Kidney (tissue), 14 donors: ENCODE measurements around the gene MCTP2. TPM values are rescaled to one million over a fixed set of nuclear protein-coding genes. Genes with fewer than 3 reads are reported as not detected.

Experiments used
- DNase-seq, 5 donors: peaks; one replicate each; pipeline ENCODE4 v3.0.0-alpha.2; 2013 to 2020
- FAIRE-seq: peaks from 2 replicates; lab custom pipeline; 2012; peaks lifted over from hg19 to GRCh38; lab: Jason Lieb, UNC
- H3K27ac ChIP-seq, 2 donors: one replicate each; pipeline ENCODE4 v1.7.0; 2013; ENCODE audit warnings: low read depth in 2 of 2, low read length in 2 of 2, inconsistent platforms in 1 of 2
- H3K27me3 ChIP-seq: one replicate; pipeline ENCODE4 v1.7.1; 2013; ENCODE audit warnings: low read length, inconsistent platforms; ENCODE audit not compliant: control insufficient read depth, insufficient read depth
- H3K36me3 ChIP-seq, 3 donors: one replicate each; pipeline versions ENCODE4 v1.7.0 to v1.7.1; 2013; ENCODE audit warnings: low read length in 3 of 3, control low read depth in 1 of 3, inconsistent platforms in 1 of 3; ENCODE audit not compliant: insufficient read depth in 3 of 3, control insufficient read depth in 2 of 3
- H3K4me1 ChIP-seq, 3 donors: one replicate each; pipeline versions ENCODE4 v1.7.0 to v1.7.1; 2013; ENCODE audit warnings: low read length in 3 of 3, inconsistent platforms in 1 of 3, low read depth in 1 of 3; ENCODE audit not compliant: control insufficient read depth in 2 of 3, insufficient read depth in 2 of 3
- H3K4me3 ChIP-seq, 3 donors: one replicate each; pipeline versions ENCODE4 v1.7.0 to v1.8.1; 2013; ENCODE audit warnings: low read length in 3 of 3, control low read depth in 1 of 3, inconsistent platforms in 1 of 3
- H3K9ac ChIP-seq, 3 donors: one replicate each; pipeline versions ENCODE4 v1.7.0 to v1.7.1; 2013; ENCODE audit warnings: low read length in 3 of 3, control low read depth in 1 of 3, inconsistent platforms in 1 of 3
- H3K9me3 ChIP-seq, 3 donors: one replicate each; pipeline versions ENCODE4 v1.7.0 to v1.7.1; 2013; ENCODE audit warnings: low read length in 3 of 3, control low read depth in 1 of 3, inconsistent platforms in 1 of 3; ENCODE audit not compliant: control insufficient read depth in 2 of 3, insufficient read depth in 1 of 3
- intact Hi-C: fragments of 100-400 bp; cut with DNase I; formaldehyde crosslinking; loops from one replicate; pipeline ENCODE4 v1.11.1; 2022
- polyA plus RNA-seq: library from polyadenylated mRNA; stranded (reverse); fragments of 350-450 nt; fragmentation: Illumina TruSeq; extraction: RNeasy Lipid Tissue Mini Kit (QIAGEN cat#74804); gene quantifications from one replicate; pipeline ENCODE4 v1.2.3, GENCODE V29; 2014; ENCODE audit warnings: low read depth, low replicate concordance; ENCODE audit not compliant: insufficient read depth
- total RNA-seq: library from RNA; stranded (reverse); fragmentation: NEBNext Ultra II Directional; extraction: Animal tissue kit (Norgen Biotek cat#: 25700); gene quantifications from one replicate; pipeline ENCODE4 v1.2.1, GENCODE V29; 2021
- TF ChIP-seq, protein P1 (sequence below): IDR thresholded peaks from 3 replicates; pipeline ENCODE4 v1.5.1; 2012; ENCODE audit warnings: mild to moderate bottlenecking, moderate library complexity, borderline replicate concordance; ENCODE audit not compliant: insufficient read depth; ENCODE audit errors: extremely low read depth
- donor health status: control.
- donor health status: control.
- donor health status: control.
- donor health status: control.
- donor health status: control.
- donor health status: DM: yes; HTN: yes; CAD: no.
- donor health status: Normal renal cell carcinoma (clear cell type).

Gene MCTP2
- total and polyA plus RNA-seq, 2 donors from 2014 or later, result 1.2 to 21.1 TPM

DNA sequence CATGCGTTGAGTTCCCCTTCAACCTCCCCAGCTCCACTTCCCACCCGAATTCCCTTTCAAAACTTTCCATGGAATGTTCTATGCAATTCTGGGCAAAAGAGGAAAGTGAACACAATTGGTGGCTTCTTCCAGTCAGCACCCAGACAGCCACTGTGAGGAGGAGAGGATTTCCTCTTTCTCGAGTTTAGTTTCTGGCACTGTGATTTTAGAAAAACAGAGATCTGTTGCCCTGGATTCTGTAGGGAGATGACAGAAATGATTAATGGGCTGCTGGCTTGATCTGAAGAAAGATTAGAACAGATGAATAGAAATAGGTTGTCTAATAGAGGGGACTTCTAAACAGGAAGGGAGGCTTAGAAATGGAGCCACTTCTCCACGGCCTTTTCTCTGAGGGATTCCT is 172.0 kb downstream of the MCTP2 start:
- Histone ChIP-seq H3K9ac (no peak overlapping the region), H3K27ac (no peak overlapping the region), H3K4me1 (no peaks in the 10 kb centered on the region), H3K9me3 (no peaks in the 10 kb centered on the region), H3K4me3 (no peak overlapping the region), H3K36me3 (no peaks in the 10 kb centered on the region), H3K27me3 (no peaks in the 10 kb centered on the region)
- FAIRE-seq, result no peak
- intact Hi-C loops, result no loop called here
- TF ChIP-seq, protein P1, sequence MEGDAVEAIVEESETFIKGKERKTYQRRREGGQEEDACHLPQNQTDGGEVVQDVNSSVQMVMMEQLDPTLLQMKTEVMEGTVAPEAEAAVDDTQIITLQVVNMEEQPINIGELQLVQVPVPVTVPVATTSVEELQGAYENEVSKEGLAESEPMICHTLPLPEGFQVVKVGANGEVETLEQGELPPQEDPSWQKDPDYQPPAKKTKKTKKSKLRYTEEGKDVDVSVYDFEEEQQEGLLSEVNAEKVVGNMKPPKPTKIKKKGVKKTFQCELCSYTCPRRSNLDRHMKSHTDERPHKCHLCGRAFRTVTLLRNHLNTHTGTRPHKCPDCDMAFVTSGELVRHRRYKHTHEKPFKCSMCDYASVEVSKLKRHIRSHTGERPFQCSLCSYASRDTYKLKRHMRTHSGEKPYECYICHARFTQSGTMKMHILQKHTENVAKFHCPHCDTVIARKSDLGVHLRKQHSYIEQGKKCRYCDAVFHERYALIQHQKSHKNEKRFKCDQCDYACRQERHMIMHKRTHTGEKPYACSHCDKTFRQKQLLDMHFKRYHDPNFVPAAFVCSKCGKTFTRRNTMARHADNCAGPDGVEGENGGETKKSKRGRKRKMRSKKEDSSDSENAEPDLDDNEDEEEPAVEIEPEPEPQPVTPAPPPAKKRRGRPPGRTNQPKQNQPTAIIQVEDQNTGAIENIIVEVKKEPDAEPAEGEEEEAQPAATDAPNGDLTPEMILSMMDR, result no peak
- DNase-seq, result peak in 3 of 5 donors; percentile 15 to 67 (median 54)

DNA sequence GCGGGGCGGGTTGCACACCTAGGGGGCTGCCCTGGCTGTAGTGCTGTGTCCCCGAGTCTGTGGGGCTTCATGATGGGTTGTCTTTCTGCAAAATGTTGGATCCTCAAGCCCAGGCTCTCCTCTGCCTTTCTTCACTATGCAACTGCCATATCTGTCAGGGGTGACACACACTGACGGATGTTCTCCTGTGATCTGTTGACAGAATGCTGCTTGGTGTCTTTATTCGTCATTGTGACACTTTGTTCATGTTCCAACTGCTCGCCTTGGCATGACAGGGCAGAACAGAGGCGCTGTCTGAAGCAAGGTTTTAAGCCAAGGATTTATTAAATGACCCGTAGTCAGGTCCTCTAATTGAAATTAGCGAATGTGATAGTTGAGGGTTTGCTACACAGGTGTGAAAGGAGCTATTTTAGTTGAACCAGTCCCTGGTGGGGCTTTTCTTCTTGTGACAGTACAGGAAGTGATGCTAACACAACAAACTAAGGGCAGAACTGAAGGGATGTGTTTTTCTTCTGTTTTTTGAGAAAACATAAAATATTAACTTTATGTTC is 173.4 kb downstream of the MCTP2 start:
- no peak overlapping the region for H3K27ac ChIP-seq
- no peak for DNase-seq
- H3K4me3 ChIP-seq, result no peak overlapping the region
- H3K27me3 ChIP-seq, result no peaks in the 10 kb centered on the region
- TF ChIP-seq, protein P1, result no peak
- no peaks in the 10 kb centered on the region for H3K36me3 ChIP-seq
- intact Hi-C loops, result no loop called here
- no peaks in the 10 kb centered on the region for H3K4me1 ChIP-seq
- FAIRE-seq, result no peak
- no peaks in the 10 kb centered on the region for H3K9me3 ChIP-seq
- no peak overlapping the region for H3K9ac ChIP-seq

DNA sequence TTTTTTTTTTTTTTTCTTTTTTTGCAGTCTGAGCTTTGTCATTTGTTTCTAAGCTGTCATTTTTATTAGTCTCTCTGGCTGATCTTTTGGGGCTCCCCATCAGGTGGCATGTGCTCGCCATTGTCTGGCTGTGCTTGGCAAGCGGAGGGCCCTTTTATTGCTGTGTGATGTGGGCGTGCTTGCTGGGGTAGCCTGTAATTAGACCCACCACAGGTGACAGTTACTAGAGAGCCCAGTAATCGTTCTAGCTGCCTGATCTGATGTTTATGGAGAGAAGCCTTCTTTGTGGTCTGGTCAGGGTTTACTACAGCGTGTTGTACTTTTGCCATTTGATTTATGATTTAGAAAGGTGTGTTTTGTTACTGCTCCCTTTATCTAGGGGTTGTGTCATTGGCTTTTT is 179.9 kb downstream of the MCTP2 start:
- TF ChIP-seq, protein P1, result no peak
- Histone ChIP-seq H3K36me3 (no peaks in the 10 kb centered on the region), H3K27ac (no peak overlapping the region), H3K4me1 (peaks cover 0 to 16% (median 0%) of the 10 kb centered on the region in 3 donors), H3K4me3 (no peak overlapping the region), H3K9me3 (no peaks in the 10 kb centered on the region), H3K27me3 (no peaks in the 10 kb centered on the region), H3K9ac (no peak overlapping the region)
- intact Hi-C loops, result no loop called here
- peak in 4 of 5 donors; percentile 48 to 73 (median 64) for DNase-seq
- FAIRE-seq, result no peak

DNA sequence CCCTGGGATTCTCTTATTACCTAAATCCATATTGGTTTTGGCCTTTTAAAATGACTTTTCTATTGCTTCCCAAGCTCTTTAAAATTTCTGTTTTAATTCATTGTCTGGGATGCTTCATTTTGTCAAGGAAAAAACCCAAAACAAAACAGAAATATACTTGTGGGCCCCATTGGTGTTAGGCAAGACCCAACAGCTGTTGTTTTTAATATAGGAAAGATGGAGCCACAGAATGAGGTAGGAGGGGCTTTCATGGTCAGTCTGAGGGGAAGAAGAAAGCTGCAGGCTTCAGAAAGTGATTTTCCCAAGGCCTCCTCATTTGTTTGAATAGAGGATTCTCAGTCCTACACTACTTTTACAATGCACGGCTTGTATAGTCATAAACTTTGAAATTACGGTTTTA is 180.5 kb downstream of the MCTP2 start:
- H3K9me3 ChIP-seq, result no peaks in the 10 kb centered on the region
- peaks cover 0 to 16% (median 0%) of the 10 kb centered on the region in 3 donors for H3K4me1 ChIP-seq
- TF ChIP-seq, protein P1, result no peak
- intact Hi-C loops, result no loop called here
- no peak overlapping the region for H3K4me3 ChIP-seq
- no peaks in the 10 kb centered on the region for H3K36me3 ChIP-seq
- FAIRE-seq (no peak), DNase-seq (no peak)
- no peak overlapping the region for H3K27ac ChIP-seq
- no peak overlapping the region for H3K9ac ChIP-seq
- no peaks in the 10 kb centered on the region for H3K27me3 ChIP-seq
